ENCODE data around the gene EIF3J.

EIF3J gene, protein sequence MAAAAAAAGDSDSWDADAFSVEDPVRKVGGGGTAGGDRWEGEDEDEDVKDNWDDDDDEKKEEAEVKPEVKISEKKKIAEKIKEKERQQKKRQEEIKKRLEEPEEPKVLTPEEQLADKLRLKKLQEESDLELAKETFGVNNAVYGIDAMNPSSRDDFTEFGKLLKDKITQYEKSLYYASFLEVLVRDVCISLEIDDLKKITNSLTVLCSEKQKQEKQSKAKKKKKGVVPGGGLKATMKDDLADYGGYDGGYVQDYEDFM

DNA sequence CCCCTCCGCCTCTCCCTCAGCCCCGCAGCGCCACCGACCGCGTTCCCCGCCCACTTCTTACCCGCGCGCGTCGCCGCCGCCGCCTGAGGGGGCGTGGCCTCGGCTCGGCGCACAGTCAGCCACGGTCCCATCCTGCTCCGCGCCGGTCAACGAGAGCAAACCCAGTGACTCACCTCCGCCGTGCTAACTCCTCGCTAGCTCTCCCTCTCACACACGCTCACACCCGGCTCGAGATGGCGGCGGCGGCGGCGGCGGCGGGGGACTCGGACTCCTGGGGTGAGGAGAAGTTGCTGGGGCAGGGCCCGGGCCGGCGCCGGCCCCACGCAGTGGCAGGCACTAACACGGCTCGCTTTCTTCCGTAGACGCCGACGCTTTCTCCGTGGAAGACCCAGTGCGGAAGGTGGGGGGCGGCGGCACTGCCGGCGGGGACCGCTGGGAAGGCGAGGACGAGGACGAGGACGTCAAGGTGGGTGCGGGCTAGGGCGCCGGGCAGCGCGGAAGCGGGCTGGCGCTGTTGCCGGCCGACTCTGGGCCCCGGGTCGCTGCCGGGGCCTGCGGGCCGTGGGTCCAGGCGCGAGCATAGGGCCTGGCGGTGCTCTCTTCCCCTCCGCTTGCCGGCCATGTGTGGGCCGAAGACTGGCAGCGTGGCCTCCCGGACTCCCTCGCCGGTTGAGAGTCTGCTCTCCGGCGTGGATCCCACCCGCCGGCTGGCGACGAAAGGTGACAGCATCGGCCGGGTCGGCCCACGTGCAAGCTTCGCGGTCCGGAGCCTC lies at the start of gene EIF3J:
EIF3J (plus strand) TSS at position 186 of the 773 bp plus-strand sequence; CDS start at position 234, 48 bp downstream.
- Histone ChIP-seq H3K4me2 (ENCODE audit: low read depth, low read length, poor library complexity, severe bottlenecking) (peak within 1 kb of the TSS; percentile 96), H3K9me2 (replicated peaks; ENCODE audit: low read depth, low read length) (no peaks in the 10 kb centered on the region), H3K27me3 (ENCODE audit: insufficient read depth, low read length, poor library complexity, severe bottlenecking) (no peaks in the 10 kb centered on the region), H3K9me3 (ENCODE audit: insufficient read depth, low read depth, low read length) (no peaks in the 10 kb centered on the region), H3F3A (ENCODE audit: low read depth) (no peaks in the 10 kb centered on the region), H3K79me2 (ENCODE audit: insufficient read depth, low read length) (peaks cover 64% of the 10 kb centered on the region), H3K4me3 (ENCODE audit: low read length, poor library complexity, severe bottlenecking) (peak within 1 kb of the TSS; percentile 88), H3K36me3 (ENCODE audit: insufficient read depth, low read length) (no peaks in the 10 kb centered on the region), H3K4me1 (ENCODE audit: insufficient read depth, low read length, poor library complexity, severe bottlenecking) (peaks cover 46% of the 10 kb centered on the region), H3K9ac (ENCODE audit: low read depth, low read length, poor library complexity, severe bottlenecking) (peak within 1 kb of the TSS; percentile 88), H2AFZ (ENCODE audit: low read length) (peak within 1 kb of the TSS; percentile 88), H4K20me1 (ENCODE audit: insufficient read depth, low read length, poor library complexity, severe bottlenecking) (peaks cover 30% of the 10 kb centered on the region)
- TF ChIP-seq EZH2phosphoT487 (IDR thresholded peaks at IDR 0.05; ENCODE audit: borderline replicate concordance): no peak
- TF ChIP-seq, protein P1, sequence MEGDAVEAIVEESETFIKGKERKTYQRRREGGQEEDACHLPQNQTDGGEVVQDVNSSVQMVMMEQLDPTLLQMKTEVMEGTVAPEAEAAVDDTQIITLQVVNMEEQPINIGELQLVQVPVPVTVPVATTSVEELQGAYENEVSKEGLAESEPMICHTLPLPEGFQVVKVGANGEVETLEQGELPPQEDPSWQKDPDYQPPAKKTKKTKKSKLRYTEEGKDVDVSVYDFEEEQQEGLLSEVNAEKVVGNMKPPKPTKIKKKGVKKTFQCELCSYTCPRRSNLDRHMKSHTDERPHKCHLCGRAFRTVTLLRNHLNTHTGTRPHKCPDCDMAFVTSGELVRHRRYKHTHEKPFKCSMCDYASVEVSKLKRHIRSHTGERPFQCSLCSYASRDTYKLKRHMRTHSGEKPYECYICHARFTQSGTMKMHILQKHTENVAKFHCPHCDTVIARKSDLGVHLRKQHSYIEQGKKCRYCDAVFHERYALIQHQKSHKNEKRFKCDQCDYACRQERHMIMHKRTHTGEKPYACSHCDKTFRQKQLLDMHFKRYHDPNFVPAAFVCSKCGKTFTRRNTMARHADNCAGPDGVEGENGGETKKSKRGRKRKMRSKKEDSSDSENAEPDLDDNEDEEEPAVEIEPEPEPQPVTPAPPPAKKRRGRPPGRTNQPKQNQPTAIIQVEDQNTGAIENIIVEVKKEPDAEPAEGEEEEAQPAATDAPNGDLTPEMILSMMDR (conservative IDR thresholded peaks at IDR 0.05; ENCODE audit: low read length): no peak

DNA sequence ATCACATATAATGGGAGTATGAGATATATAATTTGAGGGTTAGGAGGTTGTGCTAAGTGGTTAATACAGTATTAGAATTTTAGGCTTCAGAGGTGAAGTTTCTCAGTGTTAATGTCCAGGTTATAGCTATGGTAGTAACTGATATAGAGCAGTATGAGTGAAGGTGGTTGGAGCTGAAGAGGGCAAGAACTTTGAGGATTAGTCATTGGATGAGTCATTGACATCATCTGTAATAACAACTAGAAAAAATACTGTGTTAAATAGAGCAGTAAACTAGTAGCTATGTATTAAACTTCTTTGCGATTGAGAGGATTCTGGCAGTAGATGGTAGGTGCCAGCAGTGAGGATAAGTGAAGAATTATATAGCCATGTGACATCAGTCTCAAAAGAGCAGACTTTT lies 47.5 kb upstream of the EIF3J start:
- TF ChIP-seq, protein P1 (conservative IDR thresholded peaks at IDR 0.05; ENCODE audit: low read length): no peak
- no peak for TF ChIP-seq EZH2phosphoT487 (IDR thresholded peaks at IDR 0.05; ENCODE audit: borderline replicate concordance)
- H3K4me1 ChIP-seq (ENCODE audit: insufficient read depth, low read length, poor library complexity, severe bottlenecking): no peaks in the 10 kb centered on the region
- H4K20me1 ChIP-seq (ENCODE audit: insufficient read depth, low read length, poor library complexity, severe bottlenecking): peaks cover 7% of the 10 kb centered on the region
- no peaks in the 10 kb centered on the region for H3K27me3 ChIP-seq (ENCODE audit: insufficient read depth, low read length, poor library complexity, severe bottlenecking)
- H3K9me2 ChIP-seq (replicated peaks; ENCODE audit: low read depth, low read length): no peaks in the 10 kb centered on the region
- H3K36me3 ChIP-seq (ENCODE audit: insufficient read depth, low read length): peaks cover 91% of the 10 kb centered on the region; the same call in 1 of the 2 replicates
- H2AFZ ChIP-seq (ENCODE audit: low read length): no peak overlapping the region
- H3K79me2 ChIP-seq (ENCODE audit: insufficient read depth, low read length): peaks cover 4% of the 10 kb centered on the region; the same call in 1 of the 2 replicates
- H3K4me2 ChIP-seq (ENCODE audit: low read depth, low read length, poor library complexity, severe bottlenecking): no peak overlapping the region
- H3K9me3 ChIP-seq (ENCODE audit: insufficient read depth, low read depth, low read length): no peaks in the 10 kb centered on the region
- H3K9ac ChIP-seq (ENCODE audit: low read depth, low read length, poor library complexity, severe bottlenecking): no peak overlapping the region
- H3K4me3 ChIP-seq (ENCODE audit: low read length, poor library complexity, severe bottlenecking): no peak overlapping the region
- no peaks in the 10 kb centered on the region for H3F3A ChIP-seq (ENCODE audit: low read depth)

- peaks cover 86% of the 10 kb centered on the region; the same call in 1 of the 2 replicates for H3K36me3 ChIP-seq (ENCODE audit: insufficient read depth, low read length)
- no peaks in the 10 kb centered on the region for H3K27me3 ChIP-seq (ENCODE audit: insufficient read depth, low read length, poor library complexity, severe bottlenecking)
- H4K20me1 ChIP-seq (ENCODE audit: insufficient read depth, low read length, poor library complexity, severe bottlenecking): no peaks in the 10 kb centered on the region
- no peak overlapping the region for H3K9ac ChIP-seq (ENCODE audit: low read depth, low read length, poor library complexity, severe bottlenecking)
- H3F3A ChIP-seq (ENCODE audit: low read depth): no peaks in the 10 kb centered on the region
- no peaks in the 10 kb centered on the region for H3K9me3 ChIP-seq (ENCODE audit: insufficient read depth, low read depth, low read length)
- H3K79me2 ChIP-seq (ENCODE audit: insufficient read depth, low read length): no peaks in the 10 kb centered on the region
- no peak overlapping the region for H2AFZ ChIP-seq (ENCODE audit: low read length)
- no peak overlapping the region for H3K4me3 ChIP-seq (ENCODE audit: low read length, poor library complexity, severe bottlenecking)
- no peaks in the 10 kb centered on the region for H3K4me1 ChIP-seq (ENCODE audit: insufficient read depth, low read length, poor library complexity, severe bottlenecking)
- no peaks in the 10 kb centered on the region for H3K9me2 ChIP-seq (replicated peaks; ENCODE audit: low read depth, low read length)
- TF ChIP-seq EZH2phosphoT487 (IDR thresholded peaks at IDR 0.05; ENCODE audit: borderline replicate concordance): no peak
- TF ChIP-seq, protein P1 (conservative IDR thresholded peaks at IDR 0.05; ENCODE audit: low read length): no peak
- H3K4me2 ChIP-seq (ENCODE audit: low read depth, low read length, poor library complexity, severe bottlenecking): no peak overlapping the region
Observed at GRCh38 chr15:44490622-44491021, 46.3 kb upstream of the EIF3J start.

All from Loucy (cell line).